K562 (cell line): ENCODE data around the gene EPB41L3. TPM values are rescaled to one million over a fixed set of nuclear protein-coding genes. Genes with fewer than 3 reads are reported as not detected.

Experiments used
- ATAC-seq: fragments of 200-7000 bp; cut with Tn5 transposase; 3 replicates; pipeline ENCODE4 v1.9.1; 2020; ENCODE audit warnings: moderate library complexity
- BruUV-seq: library from RNA; stranded (reverse); fragments of 400-500 nt; replicated peaks from 2 replicates; lab custom pipeline; 2021; lab: Mats Ljungman, UMichigan
- CTCF ChIA-PET: fragments of 300-600 bp; formaldehyde crosslinking; extraction: SDS; loops from one replicate; lab custom pipeline; 2021; ENCODE audit warnings: low intra/inter-chr PET ratio; lab: Yijun Ruan, JAX
- POLR2A ChIA-PET: fragments of 300-600, 350-650 bp; sonication (Branson Sonifier 250); formaldehyde crosslinking; extraction: SDS; loops from one replicate; lab custom pipeline; 2021; ENCODE audit warnings: antibody characterized with exemption, inconsistent platforms; lab: Yijun Ruan, JAX
- DNase-seq, 4 experiments: peaks; one replicate each; pipeline versions ENCODE4 v3.0.0 to v3.0.0-alpha.2; 2011 to 2018; ENCODE audit warnings: low spot score in 3 of 4, mixed read lengths in 3 of 4; ENCODE audit errors: extremely low read depth in 1 of 4
- FAIRE-seq: peaks from 2 replicates; lab custom pipeline; 2011; peaks lifted over from hg19 to GRCh38; lab: Jason Lieb, UNC
- H2AFZ ChIP-seq: 2 replicates; pipeline ENCODE4 v1.6.0; 2011; ENCODE audit warnings: low read depth, low read length, control low read depth, inconsistent platforms
- H3K27ac ChIP-seq: fragments of 200-600 bp; 3 replicates; pipeline ENCODE4 v1.8.0; 2011; ENCODE audit warnings: low read depth, mild to moderate bottlenecking, control low read depth, inconsistent platforms, low read length, moderate library complexity, mixed read lengths; ENCODE audit errors: extremely low read depth
- H3K27me3 ChIP-seq, 2 experiments: fragments of 300-600 bp in 1 of 2; 2 replicates in 1 of 2; 3 replicates in 1 of 2; pipeline versions ENCODE4 v1.6.0 to v1.8.0; 2011; ENCODE audit warnings: inconsistent platforms in 2 of 2, low read length in 2 of 2, mild to moderate bottlenecking in 1 of 2, mixed read lengths in 1 of 2, moderate library complexity in 1 of 2; ENCODE audit not compliant: control insufficient read depth in 2 of 2, insufficient read depth in 2 of 2
- H3K36me3 ChIP-seq: fragments of 300-600 bp; 3 replicates; pipeline ENCODE4 v1.8.0; 2011; ENCODE audit warnings: mild to moderate bottlenecking, low read length, inconsistent platforms; ENCODE audit not compliant: control insufficient read depth, insufficient read depth
- H3K4me1 ChIP-seq, 2 experiments: fragments of 200-600 bp in 1 of 2; replicated peaks in 1 of 2; 2 replicates in 1 of 2; 3 replicates in 1 of 2; pipeline versions ENCODE4 v1.5.1 to v1.8.0; 2011; ENCODE audit warnings: inconsistent platforms in 2 of 2, low read length in 2 of 2, mild to moderate bottlenecking in 1 of 2, mixed read lengths in 1 of 2, moderate library complexity in 1 of 2; ENCODE audit not compliant: control insufficient read depth in 2 of 2, insufficient read depth in 2 of 2
- H3K4me2 ChIP-seq: 2 replicates; pipeline ENCODE4 v1.6.1; 2011; ENCODE audit warnings: low read length, control low read depth, inconsistent platforms, mixed read lengths; ENCODE audit not compliant: insufficient read depth
- H3K4me3 ChIP-seq: fragments of 200-600 bp; sonication (generic), shearing (Covaris generic); 2 replicates; pipeline ENCODE4 v1.5.1; 2016; ENCODE audit warnings: control low read depth, inconsistent platforms
- H3K79me2 ChIP-seq: fragments of 200-600 bp; 3 replicates; pipeline ENCODE4 v1.8.0; 2011; ENCODE audit warnings: low read length, inconsistent platforms; ENCODE audit not compliant: control insufficient read depth, insufficient read depth
- H3K9ac ChIP-seq, 2 experiments: 2 replicates each; pipeline versions ENCODE4 v1.6.0 to v1.6.1; 2011; ENCODE audit warnings: low read depth in 2 of 2, low read length in 2 of 2, control low read depth in 1 of 2, inconsistent platforms in 1 of 2, mild to moderate bottlenecking in 1 of 2, mixed read lengths in 1 of 2; ENCODE audit not compliant: insufficient read depth in 1 of 2
- H3K9me1 ChIP-seq: one replicate; pipeline ENCODE4 v1.6.0; 2011; ENCODE audit warnings: inconsistent platforms, mild to moderate bottlenecking, low read length, moderate library complexity; ENCODE audit not compliant: control insufficient read depth, insufficient read depth
- H3K9me3 ChIP-seq: replicated peaks from 2 replicates; pipeline ENCODE4 v1.5.1; 2011; ENCODE audit warnings: low read depth, low read length, inconsistent platforms; ENCODE audit not compliant: control insufficient read depth, insufficient read depth
- H4K20me1 ChIP-seq: replicated peaks from 2 replicates; pipeline ENCODE4 v1.6.1; 2011; ENCODE audit warnings: low read length, inconsistent platforms, mixed read lengths; ENCODE audit not compliant: control insufficient read depth, insufficient read depth
- ATF7 ChIP-seq: fragments of 450-650 bp; IDR thresholded peaks from 2 replicates; pipeline ENCODE4 v1.7.1; 2014; ENCODE audit warnings: mild to moderate bottlenecking, moderate library complexity
- BACH1 ChIP-seq: fragments of 200-800 bp; sonication (Bioruptor generic); IDR thresholded peaks from 2 replicates; pipeline ENCODE4 v1.6.1; 2016; ENCODE audit warnings: missing genetic modification characterization, missing compliant biosample characterization
- CTBP1 ChIP-seq: fragments of 450-650 bp; IDR thresholded peaks from 2 replicates; pipeline ENCODE4 v1.6.1; 2016; ENCODE audit warnings: borderline replicate concordance
- EGR1 ChIP-seq: fragments of 450-650 bp; conservative IDR thresholded peaks from 2 replicates; pipeline ENCODE4 v1.6.1; 2017; ENCODE audit warnings: mild to moderate bottlenecking
- GTF2A2 ChIP-seq: IDR thresholded peaks from 2 replicates; pipeline ENCODE4 v1.6.1; 2016; ENCODE audit warnings: mild to moderate bottlenecking, missing genetic modification characterization, missing compliant biosample characterization
- KAT7 ChIP-seq: sonication (generic); formaldehyde crosslinking; IDR thresholded peaks from 2 replicates; pipeline ENCODE4 v1.8.0; 2022; ENCODE audit warnings: missing genetic modification reagents, mild to moderate bottlenecking, borderline replicate concordance
- MAFK ChIP-seq: IDR thresholded peaks from 2 replicates; pipeline ENCODE4 v1.6.1; 2011; ENCODE audit warnings: low read length, improper control_type of control experiment
- MYC ChIP-seq, 2 experiments: fragments of 250-450 bp in 1 of 2; sonication (Bioruptor Pico) in 1 of 2; IDR thresholded peaks; 2 replicates each; pipeline versions ENCODE4 v1.5.1 to v1.6.1; 2012 to 2021; ENCODE audit warnings: low read depth in 2 of 2, borderline replicate concordance in 1 of 2, improper control_type of control experiment in 1 of 2, low read length in 1 of 2, mild to moderate bottlenecking in 1 of 2, moderate library complexity in 1 of 2
- NFE2L1 ChIP-seq: fragments of 450-650 bp; IDR thresholded peaks from 2 replicates; pipeline ENCODE4 v1.6.1; 2016; ENCODE audit warnings: missing genetic modification characterization, low read depth, mild to moderate bottlenecking, missing compliant biosample characterization, moderate library complexity, borderline replicate concordance
- POLR2G ChIP-seq: fragments of 200-400 bp; formaldehyde crosslinking; IDR thresholded peaks from 2 replicates; pipeline ENCODE4 v1.6.1; 2017; ENCODE audit warnings: low read depth, mild to moderate bottlenecking, antibody characterized with exemption, low read length, moderate library complexity
- SMARCA4 ChIP-seq: fragments of 450-650 bp; IDR thresholded peaks from 2 replicates; pipeline ENCODE4 v1.6.1; 2016
- THRAP3 ChIP-seq: fragments of 450-650 bp; IDR thresholded peaks from 2 replicates; pipeline ENCODE4 v1.6.1; 2016; ENCODE audit warnings: mild to moderate bottlenecking, inconsistent platforms, borderline replicate concordance
- ZBTB1 ChIP-seq: sonication (generic); formaldehyde crosslinking; IDR thresholded peaks from 2 replicates; pipeline ENCODE4 v1.8.1; 2023; ENCODE audit warnings: missing genetic modification reagents, low read depth, mild to moderate bottlenecking, borderline replicate concordance
- ZBTB17 ChIP-seq: fragments of 450-650 bp; formaldehyde crosslinking; IDR thresholded peaks from 2 replicates; pipeline ENCODE4 v1.4.0; 2020; ENCODE audit warnings: mild to moderate bottlenecking
- ZFP1 ChIP-seq: fragments of 450-650 bp; formaldehyde crosslinking; IDR thresholded peaks from 2 replicates; pipeline ENCODE4 v1.4.0; 2020; ENCODE audit warnings: mild to moderate bottlenecking, mixed read lengths
- ZNF121 ChIP-seq: sonication (generic); formaldehyde crosslinking; conservative IDR thresholded peaks from 2 replicates; pipeline ENCODE4 v1.8.0; 2022; ENCODE audit warnings: missing genetic modification reagents
- ZNF584 ChIP-seq: fragments of 200-800 bp; sonication (Bioruptor generic); IDR thresholded peaks from 2 replicates; pipeline ENCODE4 v1.6.1; 2016; ENCODE audit warnings: low read depth, mild to moderate bottlenecking, missing genetic modification characterization, missing compliant biosample characterization
- WGBS: fragments of 100-300 bp; shearing (Covaris generic); methylation state at CpG from one replicate; pipeline ENCODE4 v1.1.6; 2016; ENCODE audit warnings: low coverage, mixed read lengths; ENCODE audit not compliant: insufficient coverage; ENCODE audit errors: missing lambda C conversion rate; 5-methylcytosine and 5-hydroxymethylcytosine counted together
- in situ Hi-C: fragments of 300-500 bp; cut with MboI; formaldehyde crosslinking; loops from 4 replicates; pipeline ENCODE4 v1.15.0; 2018; ENCODE audit warnings: inconsistent platforms, mixed read lengths
- intact Hi-C: fragments of 100-400 bp; cut with micrococcal nuclease; formaldehyde crosslinking; loops from 2 replicates; pipeline ENCODE4 v1.14.2; 2022
- polyA plus RNA-seq, 8 experiments: library from polyadenylated mRNA; depleted of rRNA in 4 of 8; stranded (reverse) in 5 of 8; unstranded in 3 of 8; fragments of >200 nt; fragmentation: Nextera tagmentation in 2 of 8; fragmentation: Illumina TruSeq in 1 of 8; extraction: Ambion mirVana in 2 of 8; extraction: Trizol in 1 of 8; gene quantifications; 2 replicates each; pipeline versions ENCODE4 v1.2.1 to v1.2.3, GENCODE V29; 2011 to 2014; ENCODE audit warnings: inconsistent platforms in 1 of 8, missing spikeins in 1 of 8
- total RNA-seq, 7 experiments: library from RNA; depleted of rRNA in 6 of 7; stranded (reverse); fragments of >200 nt in 6 of 7; fragmentation: Illumina TruSeq in 2 of 7; extraction: Trizol in 2 of 7; gene quantifications; 2 replicates each; pipeline versions ENCODE4 v1.2.1 to v1.2.3, GENCODE V29; 2011 to 2021; ENCODE audit warnings: low replicate concordance in 1 of 7
- TF ChIP-seq, protein P1 (sequence below): fragments of 450-650 bp; formaldehyde crosslinking; IDR thresholded peaks from 2 replicates; pipeline ENCODE4 v1.4.0; 2020; ENCODE audit warnings: mild to moderate bottlenecking, moderate library complexity

EPB41L3 gene
- total and polyA plus RNA-seq, 9 of the 15 experiments (the other 6 are each of a cell fraction or from before 2014, with no cell fraction given), result 0.44 to 0.49 TPM; not detected in 7

- TF ChIP-seq ZBTB1 (no peak), CTBP1 (no peak), GTF2A2 (tag) (no peak), THRAP3 (no peak), ZNF121 (no peak), MYC (IDR thresholded peaks at IDR 0.05; ENCODE audit: low read depth, low read length) (no peak), MYC (CRISPR knock-in tag; IDR thresholded peaks at IDR 0.05; ENCODE audit: borderline replicate concordance, low read depth) (no peak), ZFP1 (CRISPR knock-in tag) (no peak), BACH1 (tag) (no peak), ZBTB17 (CRISPR knock-in tag) (no peak), ZNF584 (CRISPR knock-in tag) (no peak), POLR2G (no peak), SMARCA4 (no peak), MAFK (no peak), KAT7 (CRISPR knock-in tag) (no peak), ATF7 (no peak), EGR1 (no peak), NFE2L1 (no peak)
- TF ChIP-seq, protein P1, sequence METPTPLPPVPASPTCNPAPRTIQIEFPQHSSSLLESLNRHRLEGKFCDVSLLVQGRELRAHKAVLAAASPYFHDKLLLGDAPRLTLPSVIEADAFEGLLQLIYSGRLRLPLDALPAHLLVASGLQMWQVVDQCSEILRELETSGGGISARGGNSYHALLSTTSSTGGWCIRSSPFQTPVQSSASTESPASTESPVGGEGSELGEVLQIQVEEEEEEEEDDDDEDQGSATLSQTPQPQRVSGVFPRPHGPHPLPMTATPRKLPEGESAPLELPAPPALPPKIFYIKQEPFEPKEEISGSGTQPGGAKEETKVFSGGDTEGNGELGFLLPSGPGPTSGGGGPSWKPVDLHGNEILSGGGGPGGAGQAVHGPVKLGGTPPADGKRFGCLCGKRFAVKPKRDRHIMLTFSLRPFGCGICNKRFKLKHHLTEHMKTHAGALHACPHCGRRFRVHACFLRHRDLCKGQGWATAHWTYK, result no peak
- Histone ChIP-seq H3K4me1 (no peaks in the 10 kb centered on the region), H3K9me3 (no peaks in the 10 kb centered on the region), H3K4me2 (no peak overlapping the region), H3K79me2 (no peaks in the 10 kb centered on the region), H3K9ac (no peak overlapping the region), H4K20me1 (no peaks in the 10 kb centered on the region), H3K27me3 (no peaks in the 10 kb centered on the region), H3K9me1 (no peaks in the 10 kb centered on the region), H2AFZ (no peak overlapping the region), H3K4me3 (no peak overlapping the region), H3K36me3 (no peaks in the 10 kb centered on the region), H3K27ac (no peak overlapping the region)
- ChIA-PET POLR2A (interaction anchor here (0.5 kb wide), 1 partner anchor 1194 kb away, joined by 3 read pairs; no protein-coding TSS in a partner anchor), CTCF (no interaction called here)
- WGBS, result 0% methylated on average over 3 of the region's 3 CpGs
- intact Hi-C loops (no loop called here), in situ Hi-C loops (no loop called here)
- BruUV-seq, result no TSS peak
- ATAC-seq, result no peak
- no peak for DNase-seq
- no peak for FAIRE-seq
These were observed 154.9 kb downstream of the EPB41L3 start for GRCh38 chr18:5388896-5389295.
